ENCODE data around the gene KIAA0753.
"Not testable (repeated sequence)": the region's sequence is repeated elsewhere in the genome, so short reads cannot be mapped to it uniquely, and the experiment has no call there.

DNA sequence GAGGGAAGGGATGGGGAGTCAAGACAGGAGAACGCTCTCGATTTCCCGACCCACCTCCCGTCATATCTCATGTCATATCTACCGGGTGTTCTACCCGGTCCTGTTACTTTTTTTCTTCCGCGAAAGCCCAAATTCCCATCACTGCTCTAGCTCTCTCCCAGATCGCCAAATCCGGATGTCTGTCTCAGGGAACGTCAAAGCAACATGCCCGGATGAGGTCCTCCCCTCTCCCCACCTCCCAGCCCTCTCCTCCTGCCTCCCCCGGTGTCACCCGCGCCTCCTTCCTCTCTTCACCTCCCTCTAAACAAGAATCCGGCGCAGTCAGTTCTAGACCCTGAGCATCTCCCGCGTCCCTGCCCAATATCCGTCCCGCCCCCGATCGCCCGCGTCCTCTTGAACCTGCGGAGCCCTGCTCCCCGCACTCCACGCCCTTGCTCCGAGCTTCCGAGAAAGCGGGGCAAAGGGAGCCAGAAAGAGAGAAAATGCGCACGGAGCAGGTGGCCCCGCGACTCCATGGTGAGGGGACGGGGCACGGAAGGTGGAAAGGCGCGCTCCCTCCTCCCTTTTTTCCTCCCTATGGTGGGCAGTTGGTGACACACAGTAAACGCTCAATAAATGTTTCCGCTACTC is 15.3 kb upstream of the KIAA0753 start:
- TF ChIP-seq, protein P1, sequence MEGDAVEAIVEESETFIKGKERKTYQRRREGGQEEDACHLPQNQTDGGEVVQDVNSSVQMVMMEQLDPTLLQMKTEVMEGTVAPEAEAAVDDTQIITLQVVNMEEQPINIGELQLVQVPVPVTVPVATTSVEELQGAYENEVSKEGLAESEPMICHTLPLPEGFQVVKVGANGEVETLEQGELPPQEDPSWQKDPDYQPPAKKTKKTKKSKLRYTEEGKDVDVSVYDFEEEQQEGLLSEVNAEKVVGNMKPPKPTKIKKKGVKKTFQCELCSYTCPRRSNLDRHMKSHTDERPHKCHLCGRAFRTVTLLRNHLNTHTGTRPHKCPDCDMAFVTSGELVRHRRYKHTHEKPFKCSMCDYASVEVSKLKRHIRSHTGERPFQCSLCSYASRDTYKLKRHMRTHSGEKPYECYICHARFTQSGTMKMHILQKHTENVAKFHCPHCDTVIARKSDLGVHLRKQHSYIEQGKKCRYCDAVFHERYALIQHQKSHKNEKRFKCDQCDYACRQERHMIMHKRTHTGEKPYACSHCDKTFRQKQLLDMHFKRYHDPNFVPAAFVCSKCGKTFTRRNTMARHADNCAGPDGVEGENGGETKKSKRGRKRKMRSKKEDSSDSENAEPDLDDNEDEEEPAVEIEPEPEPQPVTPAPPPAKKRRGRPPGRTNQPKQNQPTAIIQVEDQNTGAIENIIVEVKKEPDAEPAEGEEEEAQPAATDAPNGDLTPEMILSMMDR (IDR thresholded peaks at IDR 0.05), result not testable (repeated sequence)
- not testable (repeated sequence) for TF ChIP-seq POLR2A, POLR2AphosphoS5, EP300 (IDR thresholded peaks at IDR 0.05)

Data from sigmoid colon (tissue), 4 donors.